Esophagus squamous epithelium (tissue), 4 donors: ENCODE results near the gene KRT74.

Experiments
- CTCF ChIP-seq, 6 experiments: fragments of 450-650 bp in 4 of 6; fragments of 200-600 bp in 2 of 6; sonication (generic) in 2 of 6; IDR thresholded peaks; one replicate each; pipeline ENCODE4 v1.5.1; 2016 to 2019; ENCODE audit warnings: antibody characterized with exemption in 6 of 6, mild to moderate bottlenecking in 4 of 6, moderate library complexity in 4 of 6
- POLR2A ChIP-seq, 4 donors: fragments of 450-650 bp; IDR thresholded peaks; one replicate each; pipeline ENCODE4 v1.6.1; 2017; ENCODE audit warnings: antibody characterized with exemption in 4 of 4, mild to moderate bottlenecking in 4 of 4, moderate library complexity in 3 of 4

- TF ChIP-seq CTCF (IDR thresholded peaks at IDR 0.05) (no peak), POLR2A (IDR thresholded peaks at IDR 0.05) (no peak)
Observed at GRCh38 chr12:52557476-52557875, 16.2 kb downstream of the KRT74 start.
